LNCaP clone FGC (cell line): Measurements from ENCODE around the gene NUDT14.

Experiments used
- DNase-seq: peaks from one replicate; pipeline ENCODE4 v3.0.0-alpha.2; 2011; ENCODE audit warnings: low read depth
- H3K4me3 ChIP-seq: 2 replicates; pipeline ENCODE4 v1.5.1; 2011; ENCODE audit warnings: mild to moderate bottlenecking, low read depth, low read length, control low read depth
- CTCF ChIP-seq: IDR thresholded peaks from 2 replicates; pipeline ENCODE4 v1.5.1; 2012; ENCODE audit warnings: mild to moderate bottlenecking; ENCODE audit not compliant: control insufficient read depth, insufficient read depth; ENCODE audit errors: extremely low read depth

The NUDT14 gene

GRCh38 chr14:105135700-105136395 lies 45.3 kb downstream of the NUDT14 start:
- no peak overlapping the region for H3K4me3 ChIP-seq
- no peak for TF ChIP-seq CTCF
- DNase-seq, result no peak

GRCh38 chr14:105132921-105133654 lies 48.0 kb downstream of the NUDT14 start:
- no peak for TF ChIP-seq CTCF
- H3K4me3 ChIP-seq, result no peak overlapping the region
- no peak for DNase-seq

- no peak for TF ChIP-seq CTCF
- H3K4me3 ChIP-seq, result no peak overlapping the region
- no peak for DNase-seq
Observed at GRCh38 chr14:105131241-105131640, 49.9 kb downstream of the NUDT14 start.

GRCh38 chr14:105128059-105128458 lies 53.1 kb downstream of the NUDT14 start:
- TF ChIP-seq CTCF, result no peak
- no peak overlapping the region for H3K4me3 ChIP-seq
- no peak for DNase-seq

GRCh38 chr14:105126981-105127329 lies 54.2 kb downstream of the NUDT14 start:
- no peak for TF ChIP-seq CTCF
- DNase-seq, result no peak
- H3K4me3 ChIP-seq, result no peak overlapping the region

- DNase-seq, result no peak
- no peak for TF ChIP-seq CTCF
Observed at GRCh38 chr14:105126126-105126980, 54.8 kb downstream of the NUDT14 start.

More at GRCh38 chr14:105126126-105126980, 54.8 kb downstream of the NUDT14 start:
- H3K4me3 ChIP-seq, result no peak overlapping the region
